ENCODE data around the gene PNO1.

DNA sequence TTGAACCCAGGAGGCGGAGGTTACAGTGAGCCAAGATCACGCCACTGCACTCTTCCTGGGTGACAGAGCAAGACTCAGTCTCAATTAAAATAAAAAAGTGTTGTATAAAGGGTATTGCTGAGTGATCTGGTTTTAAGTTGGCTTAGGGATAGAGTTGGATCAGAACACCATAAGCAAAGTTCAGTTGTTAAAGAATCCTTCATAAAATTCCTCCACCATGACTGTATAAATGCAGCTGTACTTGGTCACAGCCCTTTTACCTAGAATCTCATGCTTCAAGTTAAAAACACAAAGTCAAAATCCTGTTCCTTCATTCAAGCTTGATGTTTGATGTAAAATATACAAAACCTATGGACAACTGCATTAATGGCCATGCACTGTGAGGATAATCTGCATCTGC lies 33.4 kb upstream of the PNO1 start:
- TF ChIP-seq, protein P1, sequence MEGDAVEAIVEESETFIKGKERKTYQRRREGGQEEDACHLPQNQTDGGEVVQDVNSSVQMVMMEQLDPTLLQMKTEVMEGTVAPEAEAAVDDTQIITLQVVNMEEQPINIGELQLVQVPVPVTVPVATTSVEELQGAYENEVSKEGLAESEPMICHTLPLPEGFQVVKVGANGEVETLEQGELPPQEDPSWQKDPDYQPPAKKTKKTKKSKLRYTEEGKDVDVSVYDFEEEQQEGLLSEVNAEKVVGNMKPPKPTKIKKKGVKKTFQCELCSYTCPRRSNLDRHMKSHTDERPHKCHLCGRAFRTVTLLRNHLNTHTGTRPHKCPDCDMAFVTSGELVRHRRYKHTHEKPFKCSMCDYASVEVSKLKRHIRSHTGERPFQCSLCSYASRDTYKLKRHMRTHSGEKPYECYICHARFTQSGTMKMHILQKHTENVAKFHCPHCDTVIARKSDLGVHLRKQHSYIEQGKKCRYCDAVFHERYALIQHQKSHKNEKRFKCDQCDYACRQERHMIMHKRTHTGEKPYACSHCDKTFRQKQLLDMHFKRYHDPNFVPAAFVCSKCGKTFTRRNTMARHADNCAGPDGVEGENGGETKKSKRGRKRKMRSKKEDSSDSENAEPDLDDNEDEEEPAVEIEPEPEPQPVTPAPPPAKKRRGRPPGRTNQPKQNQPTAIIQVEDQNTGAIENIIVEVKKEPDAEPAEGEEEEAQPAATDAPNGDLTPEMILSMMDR (IDR thresholded peaks at IDR 0.05; ENCODE audit: low read depth, low read length) = no peak
- TF ChIP-seq EZH2phosphoT487 (IDR thresholded peaks at IDR 0.05; ENCODE audit: low read depth) = no peak

All from OCI-LY3 (cell line).